ENCODE results near the gene SLC41A3.

The SLC41A3 gene

DNA sequence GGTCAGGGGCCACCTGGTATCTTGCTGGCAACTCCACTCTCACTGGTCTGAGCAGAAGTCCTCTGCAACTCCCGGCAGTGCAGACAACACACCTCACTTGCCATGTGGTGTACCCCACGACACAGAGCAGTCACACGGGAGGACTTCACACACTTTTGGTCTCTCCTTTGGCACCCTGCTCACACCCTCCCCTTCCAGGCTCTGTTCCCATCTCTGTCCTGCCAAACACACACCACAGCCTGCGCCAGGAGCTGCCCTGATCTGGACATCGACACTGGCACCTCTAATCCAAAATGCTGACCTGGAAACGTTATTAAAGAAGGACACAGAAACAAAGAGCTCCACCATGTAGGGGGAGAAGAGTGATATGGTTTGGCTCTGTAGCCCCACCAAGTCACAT, 57.2 kb downstream of the SLC41A3 start:
- Histone ChIP-seq H3K36me3 (replicated peaks; ENCODE audit: insufficient read depth, low read length) (no peaks in the 10 kb centered on the region), H2AFZ (ENCODE audit: low read length) (no peak overlapping the region), H3K4me3 (ENCODE audit: low read length) (no peak overlapping the region), H3K79me2 (ENCODE audit: low read length) (no peaks in the 10 kb centered on the region), H3K27me3 (replicated peaks; ENCODE audit: insufficient read depth, low read length) (no peaks in the 10 kb centered on the region), H3K9me3 (replicated peaks; ENCODE audit: insufficient read depth, low read length) (no peaks in the 10 kb centered on the region), H3K4me2 (ENCODE audit: low read depth, low read length) (no peak overlapping the region), H3K9ac (ENCODE audit: low read length) (no peak overlapping the region), H4K20me1 (ENCODE audit: insufficient read depth, low read length) (no peaks in the 10 kb centered on the region), H3F3A (ENCODE audit: insufficient read depth, low read length) (no peaks in the 10 kb centered on the region), H3K9me2 (replicated peaks; ENCODE audit: insufficient read depth, low read length) (no peaks in the 10 kb centered on the region), H3K27ac (ENCODE audit: low read length) (no peak overlapping the region), H3K4me1 (ENCODE audit: low read length) (no peaks in the 10 kb centered on the region)
- TF ChIP-seq, protein P1, sequence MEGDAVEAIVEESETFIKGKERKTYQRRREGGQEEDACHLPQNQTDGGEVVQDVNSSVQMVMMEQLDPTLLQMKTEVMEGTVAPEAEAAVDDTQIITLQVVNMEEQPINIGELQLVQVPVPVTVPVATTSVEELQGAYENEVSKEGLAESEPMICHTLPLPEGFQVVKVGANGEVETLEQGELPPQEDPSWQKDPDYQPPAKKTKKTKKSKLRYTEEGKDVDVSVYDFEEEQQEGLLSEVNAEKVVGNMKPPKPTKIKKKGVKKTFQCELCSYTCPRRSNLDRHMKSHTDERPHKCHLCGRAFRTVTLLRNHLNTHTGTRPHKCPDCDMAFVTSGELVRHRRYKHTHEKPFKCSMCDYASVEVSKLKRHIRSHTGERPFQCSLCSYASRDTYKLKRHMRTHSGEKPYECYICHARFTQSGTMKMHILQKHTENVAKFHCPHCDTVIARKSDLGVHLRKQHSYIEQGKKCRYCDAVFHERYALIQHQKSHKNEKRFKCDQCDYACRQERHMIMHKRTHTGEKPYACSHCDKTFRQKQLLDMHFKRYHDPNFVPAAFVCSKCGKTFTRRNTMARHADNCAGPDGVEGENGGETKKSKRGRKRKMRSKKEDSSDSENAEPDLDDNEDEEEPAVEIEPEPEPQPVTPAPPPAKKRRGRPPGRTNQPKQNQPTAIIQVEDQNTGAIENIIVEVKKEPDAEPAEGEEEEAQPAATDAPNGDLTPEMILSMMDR (IDR thresholded peaks at IDR 0.05; ENCODE audit: low read length) = no peak
- TF ChIP-seq EZH2phosphoT487 (IDR thresholded peaks at IDR 0.05; ENCODE audit: low read length) (no peak), EZH2 (optimal IDR thresholded peaks at IDR 0.05; ENCODE audit: low read depth, low read length) (no peak)
- DNase-seq = no peak

DNA sequence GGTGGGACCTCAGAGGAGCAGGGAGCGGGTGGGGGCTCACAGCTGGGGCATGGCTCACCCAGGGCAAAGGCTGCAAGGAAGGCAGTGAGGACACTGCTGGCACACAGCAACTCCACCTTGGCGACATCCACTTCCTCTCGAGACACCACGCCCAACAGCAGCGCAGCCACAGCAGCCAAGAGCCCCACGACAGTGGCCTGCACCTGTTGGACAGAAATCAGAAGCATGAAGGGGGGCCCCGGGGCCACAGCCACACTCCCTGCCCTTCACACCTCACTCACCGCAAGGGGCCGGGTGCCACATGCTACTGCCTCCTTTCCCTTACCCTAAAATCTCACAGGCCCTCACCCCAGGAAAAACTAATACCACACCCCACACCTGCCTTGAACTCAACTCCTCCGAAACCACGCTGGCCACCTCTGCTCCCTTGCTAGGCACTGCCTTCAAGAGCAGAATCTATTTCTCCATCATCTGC, 57.6 kb downstream of the SLC41A3 start:
- Histone ChIP-seq H3K4me3 (ENCODE audit: low read length) (no peak overlapping the region), H3K9me3 (replicated peaks; ENCODE audit: insufficient read depth, low read length) (no peaks in the 10 kb centered on the region), H3K9me2 (replicated peaks; ENCODE audit: insufficient read depth, low read length) (no peaks in the 10 kb centered on the region), H3K27ac (ENCODE audit: low read length) (no peak overlapping the region), H3K9ac (ENCODE audit: low read length) (no peak overlapping the region), H3K79me2 (ENCODE audit: low read length) (no peaks in the 10 kb centered on the region), H2AFZ (ENCODE audit: low read length) (no peak overlapping the region), H3K4me1 (ENCODE audit: low read length) (no peaks in the 10 kb centered on the region), H3K36me3 (replicated peaks; ENCODE audit: insufficient read depth, low read length) (no peaks in the 10 kb centered on the region), H3K4me2 (ENCODE audit: low read depth, low read length) (no peak overlapping the region), H3K27me3 (replicated peaks; ENCODE audit: insufficient read depth, low read length) (no peaks in the 10 kb centered on the region), H3F3A (ENCODE audit: insufficient read depth, low read length) (no peaks in the 10 kb centered on the region), H4K20me1 (ENCODE audit: insufficient read depth, low read length) (no peaks in the 10 kb centered on the region)
- TF ChIP-seq, protein P1 (IDR thresholded peaks at IDR 0.05; ENCODE audit: low read length) = no peak
- no peak for TF ChIP-seq EZH2phosphoT487 (IDR thresholded peaks at IDR 0.05; ENCODE audit: low read length)
- no peak for TF ChIP-seq EZH2 (optimal IDR thresholded peaks at IDR 0.05; ENCODE audit: low read depth, low read length)
- DNase-seq = no peak

DNA sequence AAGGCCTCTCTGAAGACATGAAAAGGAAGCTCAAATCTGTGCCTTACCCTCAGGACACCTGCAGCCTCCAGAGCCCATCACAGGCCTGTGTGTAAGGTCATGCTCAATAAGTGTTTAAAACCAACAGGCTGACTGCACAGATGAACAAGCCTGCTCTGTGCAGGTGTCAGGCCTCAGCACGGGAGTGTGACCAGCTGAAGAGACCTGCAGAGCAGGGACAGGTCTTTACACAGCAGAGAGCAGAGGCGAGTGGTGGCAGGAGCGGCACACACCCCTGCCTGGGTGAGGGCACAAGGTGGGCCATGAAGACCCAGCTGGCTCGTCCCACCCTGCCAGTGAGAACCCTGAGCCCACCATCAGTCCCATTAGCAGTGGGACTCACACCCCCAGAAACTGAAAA, 58.1 kb downstream of the SLC41A3 start:
- no peaks in the 10 kb centered on the region for H3F3A ChIP-seq (ENCODE audit: insufficient read depth, low read length)
- H2AFZ ChIP-seq (ENCODE audit: low read length) = no peak overlapping the region
- H3K9ac ChIP-seq (ENCODE audit: low read length) = no peak overlapping the region
- no peaks in the 10 kb centered on the region for H3K27me3 ChIP-seq (replicated peaks; ENCODE audit: insufficient read depth, low read length)
- H3K4me1 ChIP-seq (ENCODE audit: low read length) = no peaks in the 10 kb centered on the region
- H3K27ac ChIP-seq (ENCODE audit: low read length) = no peak overlapping the region
- DNase-seq = no peak
- H3K4me3 ChIP-seq (ENCODE audit: low read length) = no peak overlapping the region
- H3K36me3 ChIP-seq (replicated peaks; ENCODE audit: insufficient read depth, low read length) = no peaks in the 10 kb centered on the region
- no peaks in the 10 kb centered on the region for H4K20me1 ChIP-seq (ENCODE audit: insufficient read depth, low read length)
- H3K79me2 ChIP-seq (ENCODE audit: low read length) = no peaks in the 10 kb centered on the region
- no peak overlapping the region for H3K4me2 ChIP-seq (ENCODE audit: low read depth, low read length)
- H3K9me3 ChIP-seq (replicated peaks; ENCODE audit: insufficient read depth, low read length) = no peaks in the 10 kb centered on the region
- no peaks in the 10 kb centered on the region for H3K9me2 ChIP-seq (replicated peaks; ENCODE audit: insufficient read depth, low read length)
- TF ChIP-seq EZH2phosphoT487 (IDR thresholded peaks at IDR 0.05; ENCODE audit: low read length) (no peak), EZH2 (optimal IDR thresholded peaks at IDR 0.05; ENCODE audit: low read depth, low read length) (no peak)
- TF ChIP-seq, protein P1 (IDR thresholded peaks at IDR 0.05; ENCODE audit: low read length) = no peak
